ENCODE measurements around the gene BARX1.
"Not testable (repeated sequence)": the region's sequence is repeated elsewhere in the genome, so short reads cannot be mapped to it uniquely, and the experiment has no call there.

Gene BARX1, protein sequence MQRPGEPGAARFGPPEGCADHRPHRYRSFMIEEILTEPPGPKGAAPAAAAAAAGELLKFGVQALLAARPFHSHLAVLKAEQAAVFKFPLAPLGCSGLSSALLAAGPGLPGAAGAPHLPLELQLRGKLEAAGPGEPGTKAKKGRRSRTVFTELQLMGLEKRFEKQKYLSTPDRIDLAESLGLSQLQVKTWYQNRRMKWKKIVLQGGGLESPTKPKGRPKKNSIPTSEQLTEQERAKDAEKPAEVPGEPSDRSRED
- total RNA-seq, result 0 reads per million in 4 experiments

DNA sequence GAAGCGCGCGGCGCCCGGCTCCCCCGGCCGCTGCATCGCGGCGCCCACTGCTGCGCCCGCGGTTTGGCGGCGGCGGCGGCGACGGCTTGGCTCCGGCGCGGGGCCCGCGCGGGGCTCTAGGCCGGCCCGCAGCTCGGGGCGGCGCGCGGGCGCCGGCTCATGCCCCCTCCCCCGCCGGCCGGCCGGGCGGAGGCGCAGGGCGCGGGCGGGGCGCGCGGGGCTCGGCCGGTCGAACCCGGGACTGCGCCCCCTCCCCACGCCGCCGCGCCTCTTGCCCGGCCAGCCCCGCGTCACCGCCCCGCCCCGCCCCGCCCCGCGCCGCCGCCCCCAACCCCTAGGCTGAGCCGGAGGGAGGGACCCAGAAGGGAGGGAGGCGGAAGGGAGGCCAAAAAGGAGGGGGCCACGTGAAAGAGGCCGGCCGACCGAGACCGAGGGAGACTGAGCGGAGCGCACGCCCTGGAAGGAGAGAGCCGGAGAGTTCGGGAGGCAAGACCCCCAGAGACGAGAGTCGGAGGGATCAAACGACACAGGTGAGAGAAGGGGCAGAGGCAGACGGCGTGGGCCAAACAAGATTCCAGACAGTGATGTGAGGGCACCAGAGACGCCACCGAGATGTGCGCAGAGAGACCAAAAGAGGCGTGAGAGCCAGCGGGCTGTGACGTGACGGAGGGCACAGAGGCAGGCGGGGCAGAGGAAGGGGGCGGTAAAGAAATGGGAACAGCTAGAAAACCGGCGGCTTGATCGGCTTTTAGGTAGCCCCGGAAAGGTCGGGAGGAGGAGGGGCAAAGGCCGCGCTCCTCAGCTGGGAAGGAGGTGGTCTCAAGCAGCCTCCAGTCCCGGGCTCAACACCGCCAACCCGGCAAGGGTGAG lies at the start of gene BARX1:
BARX1 (minus strand) TSS at position 245 of the 870 bp plus-strand sequence; CDS start at position 36, 209 bp downstream.
- no peak for DNase-seq

DNA sequence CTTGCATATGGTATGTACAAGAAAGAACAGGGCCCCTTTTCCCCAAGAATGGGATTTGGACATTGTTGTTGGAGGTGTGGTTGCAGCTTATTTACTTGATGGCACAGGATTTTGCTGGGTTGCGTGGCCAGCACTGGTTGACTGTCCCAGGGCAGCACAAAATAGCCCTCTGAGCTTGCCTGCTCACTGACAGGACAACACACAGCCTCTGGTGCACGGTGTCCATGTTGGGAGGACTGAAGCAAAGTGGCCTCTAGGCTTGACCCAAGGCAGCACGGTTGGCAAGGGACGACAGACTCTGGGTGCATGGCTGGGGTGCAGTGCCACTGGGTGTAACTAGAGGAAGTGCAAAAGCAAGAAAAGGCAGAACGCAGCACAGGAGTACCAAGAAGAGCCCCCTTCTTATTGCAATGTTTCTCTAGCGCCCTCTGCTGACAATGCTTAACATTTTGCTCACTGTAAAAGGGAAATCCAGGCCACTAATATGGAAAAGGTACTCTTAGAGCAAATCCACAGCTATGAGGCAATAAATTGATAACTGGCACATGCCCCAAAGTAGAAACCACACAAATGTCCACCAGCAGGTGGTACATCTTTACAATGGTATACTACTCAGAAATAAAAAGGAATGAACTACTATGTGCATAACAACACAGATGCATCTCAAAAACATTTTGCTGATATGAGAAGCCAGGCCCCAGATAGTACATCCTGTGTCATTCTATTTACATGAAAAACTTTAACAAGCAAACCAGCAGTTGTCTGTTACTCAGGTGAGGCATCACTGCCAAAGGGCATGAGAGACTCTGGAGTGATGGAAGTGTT lies 47.4 kb upstream of the BARX1 start:
- DNase-seq, result no peak

DNA sequence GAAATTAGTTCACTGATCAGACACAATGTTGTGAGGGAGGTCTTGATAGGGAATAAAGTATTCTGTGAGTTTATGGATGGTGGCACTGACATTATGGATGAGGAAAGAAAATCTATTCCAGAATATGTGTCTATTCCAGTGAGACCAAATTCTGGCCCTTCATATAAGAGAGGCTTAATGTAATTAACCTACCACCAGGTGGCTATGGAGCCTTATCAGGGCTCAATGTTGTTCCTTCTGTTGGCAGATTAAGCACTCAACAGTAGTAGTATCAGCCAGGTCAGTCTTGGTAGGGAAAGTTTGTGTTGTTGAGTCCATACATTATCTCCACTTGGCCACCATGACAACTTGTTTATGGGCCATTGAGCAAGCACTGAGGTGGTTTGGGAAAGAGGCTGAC lies 41.7 kb upstream of the BARX1 start:
- no peak for DNase-seq

DNA sequence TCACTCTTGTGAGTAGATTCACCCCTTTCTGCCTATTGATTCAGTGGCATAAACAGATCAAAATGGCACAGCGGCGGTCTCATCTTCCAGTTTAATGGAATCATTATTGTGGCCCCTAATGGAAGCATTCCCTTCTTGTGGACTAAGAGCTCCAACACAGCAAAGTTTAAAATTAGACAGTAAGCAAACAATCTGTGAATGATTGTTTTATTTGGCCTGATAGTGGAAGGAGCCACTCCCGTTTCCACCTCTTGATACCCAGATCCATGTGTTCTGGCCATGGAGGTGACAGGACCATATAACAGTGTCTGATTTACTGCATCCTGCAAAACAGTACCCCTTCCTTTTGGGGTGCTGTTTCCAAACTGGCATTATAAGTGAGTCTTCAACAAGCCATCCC lies 41.2 kb upstream of the BARX1 start:
- DNase-seq, result no peak

DNA sequence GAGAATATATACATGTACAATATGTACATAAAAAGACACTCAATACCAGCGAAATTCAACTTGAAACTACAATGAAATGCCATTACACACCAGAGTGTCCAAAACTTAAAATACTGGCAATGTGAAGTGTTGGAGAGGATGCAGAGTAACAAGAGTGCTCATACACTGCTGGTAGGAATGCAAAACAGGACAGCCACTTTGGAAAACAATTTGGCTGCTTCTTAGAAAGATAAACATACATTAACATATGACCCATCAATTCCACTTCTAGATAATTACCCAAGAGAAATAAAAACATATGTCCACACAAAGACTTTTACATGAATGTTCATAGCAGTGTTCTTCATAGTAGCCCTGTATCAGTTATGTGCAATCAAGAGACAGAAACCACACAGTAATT lies 39.4 kb upstream of the BARX1 start:
- no peak for DNase-seq

DNA sequence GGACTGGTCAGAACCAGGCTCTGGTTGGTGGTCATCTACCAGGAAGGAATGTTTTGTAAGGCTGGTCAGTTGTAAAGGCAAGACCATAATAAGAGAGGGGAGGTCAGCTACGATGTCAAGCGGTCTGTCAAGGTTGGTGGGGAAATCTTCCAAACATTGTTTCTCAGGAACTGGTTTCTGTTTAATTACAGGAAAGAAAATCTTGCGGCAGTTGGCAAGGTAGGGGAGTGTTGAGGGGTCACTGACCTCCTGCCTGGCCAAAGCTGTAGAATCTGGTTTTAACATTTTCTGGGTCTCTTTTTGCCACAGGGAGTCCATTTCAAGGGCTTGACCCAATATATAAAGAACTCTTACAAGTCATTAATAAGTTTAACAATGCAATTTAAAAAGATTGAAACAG lies 39.0 kb upstream of the BARX1 start:
- DNase-seq, result no peak

DNA sequence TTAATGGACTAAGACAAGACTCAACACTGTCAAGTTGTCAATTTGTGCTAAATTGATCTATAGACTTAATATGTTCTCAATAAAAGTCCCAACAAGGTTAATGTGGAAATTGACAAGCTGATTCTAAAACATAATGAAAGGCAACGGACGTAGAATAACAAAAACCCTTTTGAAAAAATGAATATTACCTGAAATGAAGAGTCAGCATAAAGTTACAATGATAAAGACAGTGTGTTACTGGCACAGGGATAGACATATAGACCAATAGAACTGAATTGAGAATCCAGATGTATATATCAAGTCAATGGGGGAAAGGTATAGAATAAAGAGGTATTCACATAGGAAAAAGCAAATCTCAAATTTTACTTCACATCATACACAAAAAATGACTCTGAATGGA lies 37.7 kb upstream of the BARX1 start:
- DNase-seq, result no peak

DNA sequence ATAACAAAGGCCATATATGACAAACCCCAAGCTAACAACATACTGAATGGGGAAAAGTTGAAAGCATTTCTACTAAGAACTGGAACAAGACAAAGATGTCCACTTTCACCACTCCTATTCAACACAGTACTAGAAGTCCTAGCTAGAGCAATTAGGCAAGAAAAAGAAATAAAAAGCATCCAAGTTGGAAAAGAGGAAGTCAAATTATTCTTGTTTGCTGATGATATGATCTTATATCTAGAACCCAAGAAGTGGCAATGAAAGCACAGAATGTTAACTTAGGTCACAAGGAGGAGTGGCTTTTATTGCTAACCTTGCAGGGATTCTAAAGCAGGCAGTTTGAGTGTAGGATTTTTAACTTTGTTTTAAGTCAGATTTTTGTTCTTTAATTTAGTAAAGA lies 35.3 kb upstream of the BARX1 start:
- no peak for DNase-seq

DNA sequence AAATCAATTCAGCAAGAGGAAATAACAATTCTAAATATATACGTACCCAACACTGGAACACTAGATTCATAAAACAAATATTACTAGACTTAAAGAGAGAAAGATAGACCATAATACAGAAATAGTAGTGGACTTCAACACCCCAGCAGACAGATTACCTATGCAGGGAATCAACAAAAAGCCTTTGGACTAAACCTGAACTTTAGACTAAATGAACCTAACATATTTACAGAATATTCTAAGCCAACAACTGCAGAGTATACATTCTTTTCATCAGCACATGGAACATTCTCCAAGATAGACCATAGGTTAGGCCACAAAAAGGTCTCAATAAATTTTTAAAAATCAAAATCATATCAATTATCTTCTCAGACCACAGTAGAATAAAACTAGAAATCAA lies 32.9 kb upstream of the BARX1 start:
- no peak for DNase-seq

DNA sequence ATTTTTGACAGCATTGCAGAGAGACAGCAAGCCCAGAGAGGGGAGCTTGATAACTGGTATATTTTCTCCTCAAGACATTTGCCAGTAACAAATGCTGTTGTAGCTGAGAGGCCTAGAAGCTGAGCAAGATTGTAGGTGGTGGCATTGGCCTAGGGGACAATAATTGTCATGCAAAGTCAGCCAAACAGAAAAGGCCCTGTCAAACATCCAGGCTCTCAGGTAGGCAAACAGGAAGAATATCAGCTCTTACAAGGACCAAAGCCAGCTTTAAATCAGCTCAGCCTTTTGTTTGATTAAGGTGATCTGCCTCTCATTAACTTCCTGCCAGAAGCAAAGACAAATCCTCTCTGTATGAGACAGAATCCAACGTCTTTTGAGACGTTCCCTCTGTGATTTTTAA lies 29.7 kb upstream of the BARX1 start:
- no peak for DNase-seq

DNA sequence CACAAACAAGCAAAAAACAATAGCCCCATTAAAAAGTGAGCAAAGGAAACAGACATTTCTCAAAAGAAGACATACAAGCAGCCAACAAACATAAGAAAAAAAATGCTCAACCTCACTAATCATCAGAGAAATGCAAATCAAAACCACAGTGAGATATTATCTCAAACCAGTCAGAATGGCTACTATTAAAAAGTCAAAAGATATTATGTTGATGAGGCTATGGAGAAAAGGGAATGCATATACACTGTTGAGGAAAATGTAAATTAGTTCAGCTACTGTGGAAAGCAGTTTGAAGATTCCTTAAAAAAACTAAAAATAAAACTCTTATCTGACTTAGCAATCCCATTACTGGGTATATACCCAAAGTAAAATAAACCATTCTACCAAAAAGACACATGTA lies 28.7 kb upstream of the BARX1 start:
- DNase-seq, result no peak

DNA sequence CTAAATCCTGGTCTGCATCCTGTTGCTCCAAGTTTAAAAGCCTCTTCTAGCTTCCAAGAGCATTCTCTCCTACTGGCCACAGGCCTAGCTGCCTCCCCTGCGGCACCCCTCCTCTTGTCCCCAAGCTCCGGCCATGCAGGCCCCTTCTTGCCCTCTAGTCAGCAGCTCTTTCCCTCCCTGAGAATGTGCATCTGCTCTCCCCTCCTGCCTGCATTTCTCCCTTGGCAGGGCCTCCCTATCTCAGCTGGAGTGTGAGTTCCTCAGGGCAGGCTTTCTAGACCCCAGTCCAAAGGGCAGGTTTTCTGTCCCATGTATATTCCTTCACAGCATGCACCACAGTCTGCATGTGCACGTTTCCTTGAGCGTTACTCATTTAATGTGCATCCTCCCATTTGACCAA lies 24.6 kb upstream of the BARX1 start:
- no peak for DNase-seq

DNA sequence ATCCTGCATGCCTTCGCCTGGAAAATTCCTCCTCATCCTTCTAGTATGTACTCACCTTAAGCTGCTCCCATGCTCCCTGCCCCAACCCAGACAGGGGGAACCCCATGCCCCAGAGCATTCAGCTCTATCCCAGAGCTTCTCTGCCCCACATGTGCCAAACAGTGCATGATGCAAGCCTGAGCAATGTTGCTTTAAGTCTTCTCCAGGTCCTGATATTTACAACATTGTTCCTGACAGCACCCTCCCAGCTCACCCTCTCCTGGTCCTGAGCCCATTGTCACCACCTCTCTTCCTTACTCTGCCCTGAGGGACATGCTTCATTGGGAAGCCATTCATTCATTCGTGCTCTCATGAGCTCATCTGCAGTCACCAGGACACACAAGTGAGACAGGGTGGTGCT lies 23.4 kb upstream of the BARX1 start:
- no peak for DNase-seq

DNA sequence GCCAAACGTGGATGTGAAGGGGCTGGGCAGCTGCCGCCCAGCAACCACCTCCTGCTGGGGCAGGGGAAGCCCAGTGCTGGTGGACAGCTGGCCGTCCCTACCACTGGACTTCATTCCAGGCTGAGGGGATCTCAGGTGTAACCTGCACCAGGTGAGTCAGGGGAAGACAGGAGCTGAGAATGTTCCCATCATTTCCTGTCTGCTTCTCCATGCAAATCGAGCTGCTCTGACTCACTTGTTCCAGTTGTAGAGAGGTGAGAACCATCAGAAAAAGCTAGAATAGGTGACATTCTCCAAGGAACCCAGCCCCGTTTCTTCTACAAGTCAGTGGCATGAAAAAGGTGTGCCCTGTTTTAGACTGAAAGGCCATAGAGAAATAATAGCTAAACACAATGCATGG lies 21.8 kb upstream of the BARX1 start:
- DNase-seq, result no peak

DNA sequence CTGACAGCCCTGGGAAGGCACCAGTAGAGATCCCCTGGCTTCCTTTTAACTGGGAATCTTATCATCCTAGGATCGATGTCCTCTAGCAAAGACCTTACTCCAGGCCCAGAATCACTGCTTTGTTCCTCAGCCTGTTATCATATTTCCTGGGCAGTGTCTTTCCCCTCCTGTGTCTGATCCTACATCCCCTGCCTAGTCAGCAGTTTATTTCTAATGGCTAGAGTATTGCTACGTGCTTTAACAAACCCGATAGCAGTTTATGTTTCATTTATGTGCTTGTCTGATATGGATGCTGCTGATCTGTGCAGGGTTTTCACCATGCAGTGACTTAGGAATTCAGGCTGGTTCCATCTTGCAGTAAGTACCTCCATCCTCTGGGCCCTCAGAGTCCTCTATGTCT lies 20.9 kb upstream of the BARX1 start:
- no peak for DNase-seq

DNA sequence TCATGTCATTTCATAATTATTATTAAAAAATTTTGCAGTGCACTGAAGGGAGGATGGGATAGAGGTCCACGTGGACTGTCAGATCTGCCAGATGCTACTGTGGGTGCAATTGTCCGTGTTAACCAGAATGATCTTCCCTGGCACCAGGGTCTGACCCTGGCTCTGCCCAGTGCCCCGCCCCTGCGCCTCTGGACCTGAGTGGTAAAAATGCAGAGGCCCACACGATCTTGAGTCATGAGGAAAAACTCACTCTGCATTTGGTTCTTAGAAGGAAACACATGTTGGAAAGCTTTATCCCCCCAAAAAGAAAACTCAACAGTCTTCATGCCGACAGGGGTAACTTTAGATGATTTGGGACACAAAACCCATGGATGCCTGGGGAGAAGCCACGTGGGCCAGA lies 20.1 kb upstream of the BARX1 start:
- no peak for DNase-seq

DNA sequence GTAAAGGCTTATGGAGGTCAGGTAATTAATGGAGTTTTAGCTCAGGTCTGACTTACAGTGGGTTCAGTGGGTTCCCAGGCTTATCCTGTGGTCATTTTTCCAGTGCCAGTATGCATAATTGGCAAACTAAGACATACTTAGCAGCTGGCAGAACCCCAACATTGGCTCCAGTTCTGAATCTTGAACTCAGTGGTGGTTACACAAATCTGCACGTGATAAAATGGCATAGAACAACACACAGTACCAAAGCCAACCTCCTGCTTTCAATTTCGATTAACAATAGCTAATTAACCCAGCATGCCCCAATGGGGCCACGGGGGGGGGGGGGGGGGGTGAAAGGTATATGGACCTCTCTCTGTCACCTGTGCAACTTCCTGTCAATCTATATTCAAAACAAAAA lies 19.0 kb upstream of the BARX1 start:
- DNase-seq, result no peak

DNA sequence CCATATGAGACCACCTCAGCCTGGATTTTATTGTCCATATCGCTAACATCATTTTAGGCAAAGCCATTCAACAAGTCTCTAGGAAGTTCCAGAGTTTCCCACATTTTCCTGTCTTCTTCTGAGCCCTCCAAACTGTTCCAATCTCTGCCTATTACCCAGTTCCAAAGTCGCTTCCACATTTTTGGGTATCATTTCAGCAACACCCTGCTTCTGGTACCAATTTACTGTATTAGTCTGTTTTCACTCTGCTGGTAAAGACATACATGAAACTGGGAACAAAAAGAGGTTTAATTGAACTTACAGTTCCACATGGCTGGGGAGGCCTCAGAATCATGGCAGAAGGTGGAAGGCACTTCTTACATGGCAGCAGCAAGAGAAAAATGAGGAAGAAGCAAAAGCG lies 17.5 kb upstream of the BARX1 start:
- not testable (repeated sequence) for DNase-seq

DNA sequence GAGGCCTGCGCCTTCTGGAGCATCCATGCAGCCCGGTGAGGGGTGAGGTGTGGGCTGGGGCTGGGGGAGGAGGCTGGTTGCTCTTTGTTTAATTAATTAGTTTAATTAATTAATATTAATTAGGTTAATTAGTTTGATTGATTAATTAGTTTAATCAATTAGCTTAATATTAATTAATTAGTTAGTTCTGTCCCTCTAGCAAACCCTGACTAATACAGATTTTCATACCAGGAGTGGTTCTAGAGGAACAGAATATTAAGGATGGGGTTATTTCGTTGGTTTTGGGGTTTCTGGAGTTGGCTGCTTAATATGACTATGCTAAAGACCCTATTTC lies 14.1 kb upstream of the BARX1 start:
- no peak for DNase-seq

DNA sequence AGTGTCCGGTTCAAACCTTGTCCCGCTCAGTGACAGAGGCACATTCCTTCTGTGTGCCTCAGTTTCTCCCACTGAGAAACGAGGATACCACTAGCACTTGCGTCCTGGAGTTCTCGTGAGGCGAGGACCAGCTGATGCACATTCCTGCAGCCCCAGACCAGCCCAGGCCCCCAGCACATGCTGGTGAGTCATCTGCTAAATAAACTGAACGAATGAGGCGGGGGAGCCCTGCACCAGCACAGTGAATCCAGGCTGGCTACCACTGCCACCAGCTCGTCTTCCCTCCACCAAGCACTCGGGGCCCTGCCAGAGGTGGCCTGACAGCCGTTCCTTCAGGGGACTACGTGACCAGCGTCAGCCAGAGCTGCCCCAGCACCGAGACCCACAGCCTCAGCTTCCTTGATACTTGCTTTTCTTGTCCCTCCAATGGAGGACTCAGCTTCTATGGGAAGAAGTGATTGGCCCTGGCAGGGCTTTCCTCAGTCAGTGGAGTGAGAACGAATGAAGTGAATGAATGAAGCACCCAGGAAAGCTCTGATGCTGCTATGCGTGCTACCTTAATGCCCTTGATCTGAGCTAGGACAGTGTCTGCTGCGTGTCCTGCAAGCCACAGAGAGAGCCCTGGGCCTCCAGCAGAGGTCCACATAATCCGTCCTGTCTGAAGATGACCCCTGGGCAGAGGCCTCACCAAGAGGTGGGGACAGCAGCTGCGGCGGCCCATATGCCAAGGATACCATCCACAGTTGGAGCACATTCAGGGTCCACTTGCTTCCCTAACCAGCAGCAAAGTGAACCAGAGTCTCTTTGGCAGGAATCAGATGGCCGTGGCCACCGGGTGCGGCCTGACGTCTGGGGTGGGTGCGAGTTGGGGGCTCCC lies 13.5 kb upstream of the BARX1 start:
- DNase-seq, result no peak

DNA sequence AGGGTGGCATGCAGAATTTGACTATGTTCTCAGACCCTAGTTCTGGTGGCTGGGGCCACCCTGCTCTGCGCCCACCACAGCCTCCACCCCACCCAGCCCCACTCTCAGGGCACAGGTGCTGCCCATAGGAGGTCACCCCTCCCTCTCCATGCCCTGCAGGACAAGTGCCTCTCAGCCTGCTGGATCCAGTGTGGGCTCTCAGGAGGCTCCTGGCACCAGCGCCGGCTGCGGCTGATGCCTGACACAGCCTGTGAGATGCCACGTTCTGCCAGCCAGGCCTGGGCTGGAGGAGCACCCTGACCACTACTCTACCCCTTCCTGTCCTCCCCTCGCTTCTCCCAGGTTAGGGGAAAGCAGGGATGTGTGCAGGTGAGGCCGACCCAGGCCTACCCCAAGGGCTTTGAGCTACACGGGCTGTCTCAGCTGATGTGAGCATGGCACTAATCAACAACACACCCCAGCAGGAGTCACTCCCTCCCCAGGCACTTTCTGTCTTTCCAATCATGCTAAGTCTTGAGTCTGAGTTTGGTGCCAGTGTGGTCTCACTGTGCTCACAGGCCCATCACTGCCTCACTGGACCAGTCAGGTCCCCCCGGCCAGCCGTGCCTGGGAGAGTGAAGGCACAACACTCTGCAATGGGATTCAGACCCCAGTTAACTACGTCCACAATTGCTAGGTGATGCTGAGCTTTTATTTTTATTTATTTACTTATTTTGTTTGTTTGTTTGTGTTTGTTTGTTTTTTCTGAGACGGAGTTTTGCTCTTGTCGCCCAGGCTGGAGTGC lies 12.1 kb upstream of the BARX1 start:
- DNase-seq, result no peak
